Measurements from ENCODE around the gene ARHGEF7.

ARHGEF7 gene

GRCh38 chr13:111270765-111271698 lies 155.9 kb downstream of the ARHGEF7 start:
- no peak for DNase-seq (ENCODE audit: low read depth in 2 of 3, low spot score in 2 of 3)

GRCh38 chr13:111272117-111272516 lies 157.0 kb downstream of the ARHGEF7 start:
- DNase-seq (ENCODE audit: low read depth in 2 of 3, low spot score in 2 of 3): no peak

- DNase-seq (ENCODE audit: low read depth in 2 of 3, low spot score in 2 of 3): no peak
These were observed 160.3 kb downstream of the ARHGEF7 start for GRCh38 chr13:111275382-111275781.

- DNase-seq (ENCODE audit: low read depth in 2 of 3, low spot score in 2 of 3): no peak
These were observed 161.0 kb downstream of the ARHGEF7 start for GRCh38 chr13:111275995-111276618.

- no peak for DNase-seq (ENCODE audit: low read depth in 2 of 3, low spot score in 2 of 3)
These were observed 163.1 kb downstream of the ARHGEF7 start for GRCh38 chr13:111278258-111278657.

GRCh38 chr13:111278743-111279652 lies 163.9 kb downstream of the ARHGEF7 start:
- DNase-seq (ENCODE audit: low read depth in 2 of 3, low spot score in 2 of 3): no peak

- no peak for DNase-seq (ENCODE audit: low read depth in 2 of 3, low spot score in 2 of 3)
These were observed 165.1 kb downstream of the ARHGEF7 start for GRCh38 chr13:111280226-111280625.

GRCh38 chr13:111280681-111281585 lies 165.8 kb downstream of the ARHGEF7 start:
- no peak for DNase-seq (ENCODE audit: low read depth in 2 of 3, low spot score in 2 of 3)

- DNase-seq (ENCODE audit: low read depth in 2 of 3, low spot score in 2 of 3): no peak
These were observed 166.7 kb downstream of the ARHGEF7 start for GRCh38 chr13:111281751-111282311.

- no peak for DNase-seq (ENCODE audit: low read depth in 2 of 3, low spot score in 2 of 3)
These were observed 167.3 kb downstream of the ARHGEF7 start for GRCh38 chr13:111282425-111282824.

GRCh38 chr13:111282997-111283396 lies 167.9 kb downstream of the ARHGEF7 start:
- DNase-seq (ENCODE audit: low read depth in 2 of 3, low spot score in 2 of 3): no peak

- DNase-seq (ENCODE audit: low read depth in 2 of 3, low spot score in 2 of 3): no peak
These were observed 168.3 kb downstream of the ARHGEF7 start for GRCh38 chr13:111283457-111283856.

GRCh38 chr13:111283991-111284390 lies 168.9 kb downstream of the ARHGEF7 start:
- DNase-seq (ENCODE audit: low read depth in 2 of 3, low spot score in 2 of 3): no peak

- DNase-seq (ENCODE audit: low read depth in 2 of 3, low spot score in 2 of 3): no peak
These were observed 169.5 kb downstream of the ARHGEF7 start for GRCh38 chr13:111284565-111284964.

GRCh38 chr13:111286162-111286561 lies 171.1 kb downstream of the ARHGEF7 start:
- DNase-seq (ENCODE audit: low read depth in 2 of 3, low spot score in 2 of 3): no peak

GRCh38 chr13:111286749-111287148 lies 171.6 kb downstream of the ARHGEF7 start:
- no peak for DNase-seq (ENCODE audit: low read depth in 2 of 3, low spot score in 2 of 3)

- no peak for DNase-seq (ENCODE audit: low read depth in 2 of 3, low spot score in 2 of 3)
These were observed 172.1 kb downstream of the ARHGEF7 start for GRCh38 chr13:111287201-111287600.

GRCh38 chr13:111288276-111288675 lies 173.2 kb downstream of the ARHGEF7 start:
- DNase-seq (ENCODE audit: low read depth in 2 of 3, low spot score in 2 of 3): no peak

GRCh38 chr13:111289251-111289650 lies 174.1 kb downstream of the ARHGEF7 start:
- no peak for DNase-seq (ENCODE audit: low read depth in 2 of 3, low spot score in 2 of 3)

GRCh38 chr13:111291908-111292307 lies 176.8 kb downstream of the ARHGEF7 start:
- no peak for DNase-seq (ENCODE audit: low read depth in 2 of 3, low spot score in 2 of 3)
